HG03520 (cell line): ENCODE results near the gene EHMT1.

Source experiments
- ATAC-seq: cut with Tn5 transposase; IDR thresholded peaks from one replicate; pipeline ENCODE4 v1.9.1; 2021; ENCODE audit warnings: mild to moderate bottlenecking, moderate library complexity; ENCODE audit not compliant: unreplicated experiment

Gene EHMT1

DNA sequence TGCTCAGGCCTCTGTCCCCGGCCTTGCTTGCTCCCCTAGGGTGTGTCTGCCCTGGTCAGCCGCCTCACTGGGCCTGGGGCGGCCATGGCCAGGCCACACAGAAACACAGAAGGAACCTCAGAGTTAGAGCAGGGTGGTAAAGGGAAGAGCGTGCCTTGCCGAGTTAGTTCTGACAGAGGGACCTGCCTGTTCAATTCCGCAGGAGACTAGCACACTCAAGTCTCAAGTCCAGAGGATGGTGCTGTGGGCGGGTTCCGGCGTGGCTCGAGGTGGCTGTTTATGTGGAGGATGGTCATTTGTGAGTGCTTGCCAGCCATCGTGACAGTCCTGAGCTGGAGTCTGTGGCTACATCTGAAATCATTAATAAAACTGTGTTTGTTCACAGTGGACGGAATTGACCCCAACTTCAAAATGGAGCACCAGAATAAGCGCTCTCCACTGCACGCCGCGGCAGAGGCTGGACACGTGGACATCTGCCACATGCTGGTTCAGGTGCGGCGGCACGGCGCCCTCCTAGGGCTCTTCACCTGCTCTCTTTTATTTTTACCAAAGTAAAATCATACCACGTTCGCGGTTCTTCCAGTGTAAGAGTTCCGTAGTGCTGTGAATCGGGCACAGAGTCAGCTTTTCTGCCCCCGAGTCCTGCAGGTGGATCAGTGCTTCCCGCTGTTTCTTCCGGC lies 163.2 kb downstream of the EHMT1 start:
- ATAC-seq: no peak

DNA sequence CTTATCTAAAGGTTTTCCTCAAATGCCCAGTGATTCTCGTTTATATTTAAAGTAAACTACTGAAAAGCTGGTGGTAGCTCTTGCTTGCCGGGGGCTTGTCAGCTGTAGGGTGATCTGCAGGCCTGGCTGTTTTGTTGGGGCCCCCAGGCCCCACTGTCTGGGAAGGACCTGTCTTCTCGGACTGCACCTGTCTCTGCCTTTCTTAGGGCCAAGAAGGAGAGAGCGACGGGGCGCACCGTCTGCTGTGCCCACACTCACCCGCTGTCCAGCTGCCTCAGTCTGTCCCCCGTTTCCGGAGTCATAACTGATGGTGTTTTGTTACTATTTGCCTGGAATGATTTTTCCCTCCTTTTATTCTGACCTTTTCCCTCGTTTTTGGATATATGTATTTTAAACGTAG lies 164.7 kb downstream of the EHMT1 start:
- ATAC-seq: no peak

DNA sequence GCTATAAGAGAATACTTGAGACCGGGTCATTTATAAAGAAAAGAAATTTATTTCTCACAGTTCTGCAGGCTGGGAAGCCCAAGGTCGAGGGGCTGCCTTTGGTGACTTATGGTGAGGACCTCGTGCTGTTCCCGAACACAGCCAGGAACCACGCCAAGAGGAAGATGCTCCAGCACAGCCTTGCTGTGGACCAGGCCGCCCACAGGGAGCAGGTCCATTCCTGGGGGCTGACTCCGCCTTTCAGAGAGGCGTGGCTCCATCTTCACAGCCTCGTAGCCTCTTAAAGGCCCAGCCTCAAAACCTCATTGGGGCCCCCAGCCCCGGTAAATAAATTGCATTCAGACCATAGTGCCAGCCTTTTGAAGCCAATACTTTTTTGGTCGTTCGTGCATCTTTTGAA lies 165.2 kb downstream of the EHMT1 start:
- no peak for ATAC-seq

DNA sequence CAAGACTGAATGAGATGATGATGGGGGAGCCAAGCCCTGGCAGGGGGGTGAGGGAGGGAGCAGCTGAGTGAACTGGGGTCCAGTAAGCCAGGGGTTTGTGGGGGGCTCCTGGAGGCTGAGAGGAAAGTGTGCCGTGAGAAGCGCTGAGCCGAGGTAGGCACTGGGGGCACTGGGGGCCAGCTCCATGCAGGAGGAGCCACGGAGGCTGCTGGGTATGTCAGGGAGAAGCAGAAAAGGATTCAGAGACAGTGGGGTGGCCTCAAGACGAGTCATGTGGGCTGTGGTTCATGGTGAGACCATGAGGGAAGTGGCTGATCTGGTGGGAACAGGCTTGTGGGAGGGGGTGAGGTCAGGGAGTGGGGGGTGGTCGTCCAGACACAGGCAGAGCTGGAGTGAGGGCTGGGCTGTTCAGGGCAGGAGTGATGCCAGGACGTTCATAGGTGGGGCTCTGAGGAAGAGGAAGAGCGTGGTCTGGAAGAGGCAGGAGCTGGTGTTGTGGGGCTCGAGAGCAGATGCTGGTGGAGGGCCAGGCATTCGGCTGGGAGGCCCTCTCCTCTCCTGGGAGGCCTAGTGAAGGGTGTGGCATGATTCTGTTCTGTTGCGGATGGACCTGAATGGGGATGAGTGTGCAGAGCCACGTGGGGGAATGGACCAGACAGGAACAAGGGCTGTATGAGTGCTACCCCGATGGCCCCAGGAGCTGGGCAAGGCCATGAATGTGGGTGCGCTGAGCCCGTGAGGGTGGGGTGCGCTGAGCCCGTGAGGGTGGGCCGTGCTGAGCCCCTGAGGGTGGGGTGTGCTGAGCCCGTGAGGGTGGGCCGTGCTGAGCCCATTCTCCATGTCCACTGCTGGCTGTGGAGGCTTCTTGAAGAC lies 166.1 kb downstream of the EHMT1 start:
- ATAC-seq: no peak

DNA sequence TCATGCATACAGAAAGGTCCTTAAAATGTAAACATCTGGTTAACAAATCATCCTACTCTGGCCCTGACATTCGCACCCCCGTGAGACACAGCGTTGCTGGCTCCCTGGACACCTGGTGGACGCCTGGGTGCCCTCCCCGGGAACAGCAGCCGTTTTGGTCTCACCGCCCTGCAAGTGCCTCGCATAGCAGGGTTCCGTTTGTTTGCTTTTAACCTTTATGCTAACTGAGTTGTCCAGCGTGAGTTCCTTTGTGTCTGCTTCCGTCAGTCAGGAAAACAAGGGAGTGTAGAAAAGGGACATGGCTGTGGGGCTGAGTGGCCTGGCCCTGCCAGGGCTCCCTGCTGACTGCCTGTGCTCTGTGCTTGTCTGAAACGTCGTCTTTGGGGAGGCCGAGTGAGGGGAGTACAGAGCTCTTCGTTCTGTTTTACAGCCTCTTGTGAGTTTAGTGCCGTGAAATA lies 166.9 kb downstream of the EHMT1 start:
- no peak for ATAC-seq

DNA sequence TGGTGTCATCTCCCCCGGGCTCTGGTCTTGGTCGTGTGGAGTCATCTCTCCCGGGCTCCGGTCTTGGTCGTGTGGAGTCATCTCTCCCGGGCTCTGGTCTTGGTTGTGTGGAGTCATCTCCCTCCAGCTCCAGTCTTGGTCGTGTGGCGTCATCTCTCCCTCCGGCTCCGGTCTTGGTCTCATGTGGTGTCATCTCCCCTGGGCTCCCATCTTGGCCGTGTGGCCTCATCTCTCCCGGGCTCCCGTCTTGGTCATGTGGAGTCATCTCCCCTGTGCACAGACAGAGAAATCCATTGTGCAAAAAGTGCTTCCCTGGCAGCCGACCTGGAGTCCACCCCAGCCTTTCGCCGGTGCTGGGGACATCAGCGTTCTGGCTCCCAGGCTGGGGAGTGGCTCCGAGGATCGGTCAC lies 167.7 kb downstream of the EHMT1 start:
- ATAC-seq: no peak

DNA sequence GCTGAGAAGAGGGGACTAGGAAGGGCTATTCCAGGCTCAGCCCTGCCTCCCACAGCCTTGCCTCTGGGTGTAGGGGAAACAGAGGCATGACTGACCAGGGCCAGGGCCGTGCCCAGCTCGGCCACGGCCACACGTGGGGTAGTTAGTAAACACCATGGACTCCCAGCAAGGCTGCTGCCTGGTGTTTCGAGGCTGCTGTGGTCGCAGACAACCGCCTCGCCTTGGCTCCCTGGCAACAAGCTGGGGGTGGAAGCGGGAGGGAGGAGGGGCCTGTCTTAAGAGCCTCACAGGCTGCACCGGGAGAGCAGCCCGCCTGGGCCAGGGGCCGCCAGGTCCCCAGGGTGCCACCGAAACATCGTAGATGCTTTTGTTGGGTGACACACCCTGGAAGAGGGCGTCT lies 168.6 kb downstream of the EHMT1 start:
- ATAC-seq: no peak

DNA sequence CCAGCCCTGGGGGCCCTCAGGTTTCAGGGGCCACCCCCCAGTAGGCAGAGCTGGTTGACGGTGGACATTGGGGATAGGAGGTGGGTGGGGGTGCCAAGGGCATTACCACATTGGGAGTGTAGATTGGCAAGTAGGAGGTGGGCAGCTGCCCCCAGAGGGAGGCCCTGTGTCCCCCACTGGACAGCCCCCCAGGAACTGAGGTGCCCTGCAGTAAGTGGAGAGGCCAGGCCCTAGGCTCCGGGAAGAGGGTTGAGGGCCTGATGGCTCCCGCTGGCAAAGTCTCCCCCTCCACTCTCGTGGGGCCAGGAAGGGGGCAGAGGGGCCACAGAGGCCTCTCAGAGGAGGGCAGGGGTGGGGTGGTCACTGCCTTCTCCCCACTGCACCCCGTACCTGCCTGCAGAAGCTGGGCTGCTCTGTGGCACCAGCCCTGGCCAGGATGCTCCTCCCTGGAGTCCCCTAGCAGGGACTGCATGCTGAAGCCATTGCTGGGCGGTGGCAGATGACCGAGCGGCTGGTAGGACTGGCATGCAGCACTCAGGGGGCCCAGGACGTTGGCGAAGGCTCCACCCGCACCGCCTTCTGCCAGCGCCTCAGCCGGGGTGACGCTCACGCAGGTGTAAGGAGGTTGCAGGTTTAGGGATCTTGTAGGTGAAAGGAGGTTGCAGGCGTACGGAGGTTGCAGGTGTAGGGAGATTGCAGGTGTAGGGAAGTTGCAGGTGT lies 169.1 kb downstream of the EHMT1 start:
- no peak for ATAC-seq

DNA sequence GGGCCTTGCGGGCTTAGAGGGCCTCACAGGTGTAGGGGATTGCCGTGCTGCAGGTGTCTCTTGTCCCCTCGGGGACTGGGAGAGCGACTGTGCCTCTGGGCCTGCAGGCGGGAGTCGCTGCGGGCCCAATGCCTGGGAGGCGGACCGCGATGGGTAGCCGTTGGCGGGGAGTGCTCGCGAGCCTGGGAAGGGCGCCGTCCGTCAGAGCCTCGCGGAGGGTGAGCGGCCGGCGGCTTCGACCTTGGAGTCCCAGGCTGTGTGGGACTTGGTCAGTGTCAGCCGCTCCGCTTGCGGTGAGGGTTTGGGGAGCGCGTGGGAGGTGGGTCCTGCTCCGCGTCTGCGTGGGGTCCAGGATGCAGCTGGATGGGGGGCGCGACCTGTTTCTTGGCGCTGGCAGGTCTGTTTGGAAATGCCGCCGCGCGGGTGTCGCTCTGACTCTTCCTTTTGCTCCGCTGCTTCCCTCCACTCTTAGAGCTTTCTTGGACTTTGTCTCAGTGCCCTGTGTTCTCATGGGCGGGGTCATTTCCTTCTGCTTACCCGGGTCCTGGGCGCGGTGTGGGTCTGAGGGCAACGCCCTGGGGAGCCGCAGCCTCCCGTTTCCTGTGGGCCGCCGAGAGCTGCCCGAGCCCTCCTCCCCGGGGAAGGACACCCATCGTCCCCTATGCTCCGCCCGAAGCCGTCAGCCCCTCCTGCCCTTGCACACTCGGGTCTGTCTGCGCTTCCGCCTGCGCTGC lies 169.9 kb downstream of the EHMT1 start:
- ATAC-seq: no peak

DNA sequence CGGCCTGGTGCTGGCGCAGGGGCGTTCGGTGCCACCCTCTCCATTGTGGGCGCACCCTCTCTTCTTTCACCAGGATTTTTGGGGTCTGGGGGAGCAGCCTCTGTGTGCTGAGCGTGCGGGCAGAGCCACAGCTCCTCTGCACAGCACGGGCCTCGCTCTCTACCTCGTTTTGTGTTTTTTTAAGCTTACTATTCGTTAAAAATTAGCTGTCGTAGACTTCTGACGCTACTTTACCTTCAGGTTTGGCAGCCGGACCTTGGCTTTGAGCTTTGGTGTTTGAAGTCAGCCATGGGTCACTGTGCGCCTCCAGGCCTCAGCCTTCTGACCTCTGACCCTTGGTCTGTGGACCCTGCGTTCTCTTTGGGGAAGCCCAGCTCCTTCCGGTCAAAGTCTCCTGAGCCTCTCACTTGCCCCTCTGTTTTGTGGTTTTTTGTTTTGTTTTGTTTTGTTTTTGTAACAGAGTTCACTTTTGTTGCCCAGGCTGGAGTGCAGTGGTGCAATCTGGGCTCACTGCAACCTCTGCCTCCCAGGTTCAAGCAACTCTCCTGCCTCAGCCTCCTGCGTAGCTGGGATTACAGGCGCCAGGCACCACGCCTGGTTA lies 170.6 kb downstream of the EHMT1 start:
- ATAC-seq: no peak

DNA sequence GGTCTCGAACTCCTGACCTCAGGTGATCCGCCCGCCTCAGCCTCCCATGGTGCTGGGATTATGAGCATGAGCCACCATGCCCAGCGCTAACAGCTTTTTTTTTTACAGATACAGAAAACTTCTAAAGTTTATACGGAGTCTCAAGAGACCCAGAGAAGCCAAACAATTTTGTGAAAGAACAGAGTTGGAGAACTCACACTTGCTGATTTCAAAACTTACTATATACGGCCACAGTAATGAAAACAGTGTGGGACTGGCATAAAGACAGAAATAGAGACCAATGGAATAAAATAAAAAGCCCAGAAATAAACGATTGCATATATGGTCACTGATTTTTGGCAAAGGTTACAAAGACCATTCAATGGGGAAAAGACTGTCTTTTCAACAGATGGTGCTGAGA lies 173.1 kb downstream of the EHMT1 start:
- ATAC-seq: no peak

DNA sequence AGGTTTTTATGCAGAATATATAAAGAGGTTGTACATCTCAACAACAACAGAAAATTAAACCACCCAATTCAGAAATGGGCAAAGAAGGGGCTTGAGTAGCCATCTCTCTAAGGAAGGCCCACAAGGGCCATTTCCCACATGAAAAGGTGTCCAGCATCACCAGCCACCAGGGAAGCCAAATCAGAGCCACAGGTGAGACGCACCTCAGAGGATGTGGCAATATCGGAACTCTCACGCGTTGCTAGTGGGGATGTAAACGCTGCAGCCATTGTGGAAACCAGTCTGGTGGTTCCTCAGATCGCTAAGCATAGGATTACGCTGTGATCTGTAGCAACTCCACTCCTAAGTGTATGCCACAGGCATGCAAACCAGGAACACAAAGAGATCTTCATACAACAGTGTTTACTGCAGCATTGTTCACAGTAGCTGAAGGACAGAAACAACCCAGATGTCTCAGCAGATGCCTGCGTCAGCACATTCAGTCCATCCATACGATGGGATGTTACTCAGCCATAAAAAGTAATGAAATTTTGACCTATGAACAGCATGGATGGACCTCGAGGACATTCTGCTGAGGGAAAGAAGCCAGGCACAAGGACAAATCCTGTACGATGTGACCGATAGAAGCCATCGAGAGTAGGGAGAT lies 174.5 kb downstream of the EHMT1 start:
- ATAC-seq: no peak

DNA sequence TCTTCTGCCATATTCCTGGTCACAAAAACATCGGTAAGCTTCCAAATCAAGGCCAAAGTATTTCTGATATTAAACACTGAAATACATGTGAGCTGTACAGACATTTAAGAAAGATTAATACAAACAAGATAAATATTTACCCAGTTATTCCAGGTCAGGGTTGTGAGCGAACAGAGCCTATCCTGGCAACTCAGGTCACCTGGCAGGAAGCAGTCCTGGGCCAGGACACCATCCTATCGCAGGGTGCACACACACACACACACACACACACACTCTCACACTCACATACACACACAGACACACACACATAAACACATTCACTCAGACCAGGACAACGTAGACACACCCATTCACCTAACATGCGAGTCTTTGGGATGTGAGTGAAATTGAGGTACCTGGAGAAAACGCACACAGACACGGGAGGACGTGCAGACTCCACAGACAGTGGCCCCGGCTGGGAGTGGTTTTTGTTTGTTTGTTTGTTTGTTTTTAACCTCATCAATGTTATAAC lies 176.4 kb downstream of the EHMT1 start:
- ATAC-seq: no peak

DNA sequence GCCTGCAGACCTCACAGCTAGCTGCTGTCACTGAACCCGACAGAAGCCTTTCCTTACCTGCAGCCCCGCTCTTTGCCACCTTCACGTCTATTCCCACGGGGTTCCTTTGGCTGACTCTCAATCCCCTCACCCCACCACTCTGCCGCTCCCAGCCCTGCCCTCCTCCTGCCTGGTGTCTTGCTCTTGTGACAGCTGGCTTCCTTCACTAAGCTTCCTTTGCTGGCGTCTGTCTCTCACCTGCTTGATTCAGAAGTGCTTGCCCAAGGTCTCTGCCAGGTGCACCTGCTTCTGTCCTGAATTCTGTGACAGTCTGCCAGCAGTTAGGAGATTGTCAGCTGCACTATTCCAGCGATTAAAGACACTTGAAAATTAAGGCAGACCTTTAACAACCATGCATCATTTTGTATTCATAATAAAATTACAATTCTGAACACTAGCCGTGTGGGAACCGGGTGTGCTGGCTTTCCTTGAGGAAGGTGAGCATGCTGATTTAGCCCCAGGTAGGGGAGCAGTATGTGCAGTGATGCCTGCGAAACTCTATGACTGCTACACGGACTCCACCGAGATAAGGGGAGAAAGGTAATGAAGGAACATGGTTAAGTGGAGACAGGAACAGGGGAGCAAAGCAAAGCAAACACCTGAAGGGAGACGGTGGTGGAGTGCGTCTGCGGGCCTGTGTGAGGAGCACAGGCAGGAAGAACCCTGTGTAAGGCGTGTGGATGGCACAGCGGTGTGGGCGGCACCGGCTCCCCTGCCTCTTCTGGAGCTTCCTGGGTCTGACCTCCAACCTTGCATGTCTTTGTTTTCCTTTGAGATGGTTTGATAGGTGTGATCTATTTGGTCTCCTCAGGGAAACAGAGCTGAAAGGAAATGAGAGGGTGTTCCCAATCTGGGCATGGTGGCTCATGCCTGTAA lies 178.7 kb downstream of the EHMT1 start:
- ATAC-seq: no peak

DNA sequence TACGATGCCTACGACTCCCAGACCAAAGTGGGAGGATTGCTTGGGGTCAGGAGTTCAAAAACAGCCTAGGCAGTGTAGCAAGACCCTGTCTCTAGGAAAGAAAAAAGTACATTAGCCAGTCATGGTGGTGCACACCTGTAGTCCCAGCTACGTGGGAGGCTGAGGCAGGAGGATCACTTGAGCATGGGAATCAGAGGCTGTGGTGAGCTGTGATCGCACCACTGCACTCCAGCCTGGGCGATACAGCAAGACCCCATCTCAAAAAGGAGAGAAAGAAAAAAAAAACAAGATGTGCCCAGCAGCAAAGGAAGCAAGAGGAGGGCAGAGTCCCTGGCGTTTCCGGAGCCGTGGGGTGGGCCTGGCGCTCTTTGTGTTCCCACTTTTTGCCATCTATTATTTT lies 179.3 kb downstream of the EHMT1 start:
- ATAC-seq: no peak

DNA sequence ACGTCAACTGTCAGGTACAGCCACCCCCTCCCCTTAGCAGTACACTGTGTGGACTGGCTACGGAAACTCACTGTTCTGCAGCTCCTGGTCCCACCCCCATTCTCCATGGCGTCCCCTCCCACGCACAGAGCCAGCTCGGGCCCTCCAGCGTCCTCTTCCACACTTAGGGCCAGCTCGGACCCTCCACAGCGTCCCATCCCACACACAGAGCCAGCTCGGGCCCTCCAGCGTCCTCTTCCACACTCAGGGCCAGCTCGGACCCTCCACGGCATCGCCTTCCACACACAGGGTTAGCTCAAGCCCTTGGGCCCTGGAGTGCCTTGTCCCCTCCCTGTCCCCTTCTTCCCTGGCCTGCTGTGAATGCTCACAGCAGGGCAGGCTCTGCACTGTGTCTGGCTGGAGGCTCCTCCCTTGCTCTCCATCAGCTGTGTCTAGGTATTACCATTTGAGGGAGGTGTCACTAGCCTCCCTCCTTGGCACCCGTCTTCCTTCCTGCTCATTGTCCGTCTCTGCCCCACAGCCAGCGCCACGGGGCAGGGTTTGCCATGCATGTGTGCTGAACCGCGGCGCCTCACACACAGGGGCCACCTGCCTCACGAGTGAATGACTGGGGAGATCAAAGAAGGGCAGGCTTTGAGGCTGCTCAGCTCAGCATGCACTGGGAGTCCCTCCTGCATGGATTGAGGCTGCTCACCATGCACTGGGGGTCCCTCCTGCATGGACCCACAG lies 180.3 kb downstream of the EHMT1 start:
- no peak for ATAC-seq

DNA sequence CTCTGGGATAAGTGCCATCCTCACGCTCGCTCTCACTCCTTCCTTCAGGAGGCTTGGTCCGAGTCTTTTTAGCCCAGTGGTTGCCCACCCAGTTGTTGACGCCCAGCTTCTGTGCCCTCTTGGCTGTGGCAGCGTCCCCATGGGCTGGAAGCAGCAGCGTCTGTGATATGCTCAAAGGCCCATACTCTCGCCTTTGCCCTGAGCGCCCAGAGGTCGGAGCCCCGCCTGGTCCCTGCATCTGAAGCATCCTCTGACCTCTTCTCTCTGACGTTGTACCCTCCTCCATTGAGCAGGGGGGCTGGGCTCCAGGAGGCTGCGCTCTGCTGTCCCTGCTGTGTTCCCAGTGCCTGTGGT lies 180.8 kb downstream of the EHMT1 start:
- no peak for ATAC-seq
